Stomach smooth muscle (tissue), 2 donors: ENCODE measurements around the gene FLOT1.

Source experiments
- H3K27ac ChIP-seq: one replicate; pipeline ENCODE4 v1.7.0; 2013; ENCODE audit warnings: mild to moderate bottlenecking, low read length, inconsistent platforms
- H3K27me3 ChIP-seq, 2 donors: one replicate each; pipeline ENCODE4 v1.7.0; 2013; ENCODE audit warnings: low read length in 2 of 2; ENCODE audit not compliant: insufficient read depth in 2 of 2, control insufficient read depth in 1 of 2
- H3K36me3 ChIP-seq, 2 donors: one replicate each; pipeline ENCODE4 v1.7.0; 2013; ENCODE audit warnings: low read length in 2 of 2; ENCODE audit not compliant: control insufficient read depth in 2 of 2, insufficient read depth in 2 of 2
- H3K4me1 ChIP-seq: one replicate; pipeline ENCODE4 v1.7.0; 2013; ENCODE audit warnings: low read length; ENCODE audit not compliant: control insufficient read depth, insufficient read depth
- H3K4me3 ChIP-seq, 2 donors: one replicate each; pipeline ENCODE4 v1.7.0; 2013; ENCODE audit warnings: low read length in 2 of 2
- H3K9ac ChIP-seq, 2 donors: one replicate each; pipeline ENCODE4 v1.7.0; 2013; ENCODE audit warnings: low read length in 2 of 2, mild to moderate bottlenecking in 1 of 2
- H3K9me3 ChIP-seq, 2 donors: one replicate each; pipeline ENCODE4 v1.7.0; 2013; ENCODE audit warnings: low read length in 2 of 2; ENCODE audit not compliant: control insufficient read depth in 2 of 2
- donor health status: healthy.
- donor health status: Pancreatic carcinoma.

FLOT1 gene

DNA sequence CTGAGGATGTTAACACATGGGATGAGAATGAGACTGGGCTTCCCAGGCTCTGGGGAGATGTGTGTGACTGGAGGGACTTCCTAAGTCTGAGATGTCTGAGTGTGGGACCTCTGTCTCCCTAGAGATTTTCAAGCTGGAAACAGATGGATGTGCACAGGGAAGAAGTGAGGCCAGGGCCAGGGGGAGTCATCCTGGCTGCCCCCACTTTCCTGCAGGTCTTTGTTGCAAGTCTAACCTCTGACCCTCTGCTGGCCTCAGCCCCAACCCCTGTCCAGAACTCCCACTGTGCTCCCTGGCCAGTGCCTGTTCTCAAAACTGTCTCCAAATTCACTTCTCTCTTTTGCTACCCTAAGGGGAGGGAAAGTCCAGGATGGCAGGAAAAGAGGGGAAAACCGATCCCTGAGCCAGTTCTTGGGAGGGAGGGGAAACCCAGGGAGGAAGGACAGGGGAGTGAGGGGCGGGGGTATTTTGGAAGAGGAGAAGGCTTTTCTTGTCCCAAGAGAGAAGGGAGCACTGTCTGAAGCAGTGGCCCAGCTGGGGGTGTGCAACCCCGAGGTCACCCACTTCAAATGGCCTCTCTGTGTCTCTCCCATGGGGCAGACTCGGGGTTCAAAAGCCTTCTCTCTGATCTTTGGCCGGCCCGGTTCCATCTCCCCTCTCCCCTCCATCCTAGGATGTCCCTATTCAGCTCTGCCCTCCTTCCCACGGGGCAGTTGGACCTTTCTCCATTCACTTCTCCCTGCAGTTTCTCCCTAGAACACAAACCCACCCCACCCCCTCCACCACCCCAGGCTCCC, 59.1 kb downstream of the FLOT1 start:
- H3K36me3 ChIP-seq, result peaks cover 5 to 9% of the 10 kb centered on the region in 2 donors
- H3K27me3 ChIP-seq, result no peaks in the 10 kb centered on the region
- H3K4me1 ChIP-seq, result peaks cover 79% of the 10 kb centered on the region
- H3K9me3 ChIP-seq, result no peaks in the 10 kb centered on the region
- H3K9ac ChIP-seq, result peak overlapping the region; percentile 94 to 97
- peak overlapping the region; percentile 78 to 96 for H3K4me3 ChIP-seq
- peak overlapping the region; percentile 98 for H3K27ac ChIP-seq

DNA sequence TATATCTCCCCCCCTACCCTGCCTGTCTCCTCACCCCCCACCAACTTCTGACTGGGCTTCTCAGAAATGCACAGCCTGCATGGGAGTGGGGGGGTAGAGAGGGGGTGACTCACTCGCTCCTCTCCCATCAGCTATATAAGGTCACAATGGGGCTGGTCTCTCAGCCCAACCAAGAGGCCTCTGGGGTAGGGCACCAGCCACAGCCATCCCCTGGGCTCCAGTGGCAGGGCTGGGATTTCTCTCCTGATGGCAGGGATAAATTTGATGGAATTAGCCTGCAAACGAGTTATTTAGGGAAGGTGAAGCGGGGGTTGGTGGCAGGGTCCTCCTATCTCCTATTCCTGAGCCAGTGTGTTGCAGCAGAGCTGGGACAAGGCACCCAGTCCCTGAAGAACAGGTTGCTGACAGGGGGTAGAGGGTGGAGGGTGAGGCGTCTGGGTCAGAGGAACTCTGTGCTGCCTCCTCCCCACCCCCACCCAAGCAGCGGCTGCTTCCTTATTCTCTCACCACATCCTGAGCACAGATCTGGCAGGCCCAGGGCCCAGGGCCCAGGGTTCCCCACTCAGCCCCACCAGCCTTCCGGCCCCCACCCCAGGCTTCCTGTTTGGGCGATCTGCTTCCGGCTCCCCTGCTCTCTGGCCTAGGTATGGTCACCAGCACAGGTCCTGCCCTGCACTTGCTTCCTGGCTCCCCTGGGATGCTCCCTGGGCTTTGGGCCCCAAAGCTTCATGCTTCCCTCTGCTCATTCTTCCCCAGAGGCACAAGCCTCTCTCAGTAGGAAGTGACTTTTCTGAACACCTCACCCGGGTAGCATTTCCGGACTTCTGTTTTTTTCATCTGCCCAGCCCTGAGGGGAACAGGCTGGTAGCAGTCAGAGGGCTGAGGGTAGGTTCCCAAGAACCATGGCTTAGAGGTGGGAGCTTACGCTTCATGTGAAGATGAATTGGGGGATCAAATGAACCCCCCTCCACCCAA, 60.1 kb downstream of the FLOT1 start:
- Histone ChIP-seq H3K27ac (peak overlapping the region; percentile 98), H3K27me3 (no peaks in the 10 kb centered on the region), H3K9me3 (no peaks in the 10 kb centered on the region), H3K4me1 (peaks cover 71% of the 10 kb centered on the region), H3K4me3 (peak overlapping the region; percentile 78 to 96), H3K36me3 (peaks cover 8 to 16% of the 10 kb centered on the region in 2 donors), H3K9ac (peak overlapping the region; percentile 94 to 97)

DNA sequence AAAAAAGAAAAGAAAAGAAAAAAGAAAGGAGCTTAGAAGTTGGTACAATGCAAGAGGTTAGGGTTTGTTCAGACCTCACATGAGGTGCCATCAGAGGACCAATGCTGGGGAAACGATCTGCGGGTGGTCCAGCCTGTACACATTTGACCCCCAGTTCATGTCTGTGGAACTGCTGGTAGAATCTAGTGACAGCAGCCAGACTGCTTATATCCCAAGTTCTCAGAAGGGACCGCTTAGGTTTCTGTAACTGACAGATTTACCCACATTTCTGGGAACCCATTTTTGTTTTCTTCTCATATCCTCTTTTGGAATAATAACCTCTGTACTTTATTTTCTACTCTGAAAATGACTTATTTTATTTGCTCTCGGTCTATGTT, 60.7 kb downstream of the FLOT1 start:
- H3K9me3 ChIP-seq, result no peaks in the 10 kb centered on the region

DNA sequence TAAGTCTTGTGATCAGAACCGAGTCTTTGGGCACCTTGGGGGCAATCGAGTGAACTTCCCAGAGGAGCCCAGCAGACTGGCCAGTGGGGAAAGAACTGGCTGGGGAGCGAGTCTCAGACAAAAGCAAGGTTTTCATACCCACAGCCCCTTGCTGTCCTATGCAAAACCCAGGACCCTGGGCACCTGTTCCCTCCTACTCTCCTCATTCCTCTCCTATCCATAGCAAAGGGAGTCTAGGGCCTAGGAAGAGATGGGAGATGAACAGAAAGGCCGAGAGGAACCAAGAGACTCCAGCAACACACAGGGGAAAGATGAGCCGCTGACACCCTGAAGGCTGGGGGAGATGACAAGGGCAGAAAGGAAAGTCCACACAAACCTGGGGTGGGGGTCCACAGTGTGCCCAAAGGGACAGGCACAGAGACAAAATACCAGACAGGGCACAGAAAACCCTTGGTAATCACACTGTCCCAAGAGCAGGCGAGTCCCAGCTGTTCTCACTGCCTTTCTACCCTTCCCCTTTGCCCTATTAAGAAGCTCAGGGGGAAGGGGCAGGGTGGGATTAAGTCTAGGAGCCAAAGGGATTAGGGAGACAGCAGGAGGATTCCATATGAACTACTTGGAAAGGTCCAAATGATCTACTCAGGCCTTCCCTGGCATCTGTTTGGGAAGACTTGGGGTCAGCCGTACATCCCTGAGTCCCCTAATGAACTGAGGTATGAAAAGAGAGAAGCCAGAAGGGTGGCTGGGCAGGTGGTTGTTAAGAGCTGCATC, 62.5 kb downstream of the FLOT1 start:
- H3K4me3 ChIP-seq, result peak overlapping the region; percentile 1 to 96
- peaks cover 57% of the 10 kb centered on the region for H3K4me1 ChIP-seq
- peak overlapping the region; percentile 8 to 64 for H3K9ac ChIP-seq
- H3K27ac ChIP-seq, result peak overlapping the region; percentile 98
- H3K36me3 ChIP-seq, result peaks cover 24 to 34% of the 10 kb centered on the region in 2 donors
- H3K27me3 ChIP-seq, result no peaks in the 10 kb centered on the region
- no peaks in the 10 kb centered on the region for H3K9me3 ChIP-seq

More for the DNA sequence above, 60.7 kb downstream of the FLOT1 start:
- Histone ChIP-seq H3K4me1 (peaks cover 71% of the 10 kb centered on the region), H3K4me3 (peak overlapping the region; percentile 78 to 96), H3K36me3 (peaks cover 13 to 23% of the 10 kb centered on the region in 2 donors), H3K27ac (peak overlapping the region; percentile 98), H3K27me3 (no peaks in the 10 kb centered on the region), H3K9ac (peak overlapping the region; percentile 94 to 97)

DNA sequence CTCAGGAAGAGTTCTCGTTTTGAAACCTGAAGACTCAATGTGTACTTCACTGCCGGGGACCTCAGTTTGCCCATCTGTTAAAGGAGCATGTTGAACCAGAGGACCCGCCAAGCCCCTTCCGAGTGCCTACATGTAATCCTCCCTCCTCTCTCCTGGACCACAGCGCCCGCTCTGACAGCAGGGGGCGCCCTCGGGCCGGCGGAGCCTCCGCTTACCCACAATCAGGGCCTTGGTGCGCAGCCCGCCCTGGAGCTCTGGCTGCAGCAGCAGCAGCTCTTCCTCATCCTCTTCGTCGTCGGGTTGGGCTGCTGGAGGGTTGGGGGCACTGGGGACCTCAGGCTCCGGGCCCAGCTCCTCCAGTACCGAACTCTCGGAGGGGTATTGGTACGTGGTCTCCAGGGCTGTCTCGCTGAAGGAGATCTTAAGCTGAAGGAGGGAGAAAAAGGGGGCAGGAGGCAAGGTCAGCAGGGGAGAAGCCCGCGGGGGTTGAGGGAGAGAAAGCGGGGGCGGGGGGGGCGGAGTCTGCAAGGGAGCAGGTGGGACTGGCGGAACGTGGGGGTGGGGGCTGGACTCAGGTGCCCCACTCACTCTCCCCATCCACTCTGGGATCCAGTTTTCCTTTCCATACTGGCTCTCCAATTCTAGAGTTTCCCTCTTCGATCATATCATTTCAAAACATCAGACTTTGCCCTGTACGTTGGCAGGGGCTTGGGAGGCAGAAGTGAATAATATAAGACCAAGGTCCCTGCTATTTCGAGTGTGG, 63.3 kb downstream of the FLOT1 start:
- Histone ChIP-seq H3K36me3 (peaks cover 24 to 34% of the 10 kb centered on the region in 2 donors), H3K4me1 (peaks cover 50% of the 10 kb centered on the region), H3K4me3 (peak overlapping the region in 1 of 2 donors; percentile 96), H3K27me3 (no peaks in the 10 kb centered on the region), H3K9ac (peak overlapping the region in 1 of 2 donors; percentile 64), H3K9me3 (no peaks in the 10 kb centered on the region), H3K27ac (peak overlapping the region; percentile 98)
